ENCODE results near the gene MRPS31.

MRPS31 gene

GRCh38 chr13:40681341-40682146, 89.4 kb downstream of the MRPS31 start:
- no peak for DNase-seq (ENCODE audit: extremely low read depth, insufficient read length)
- Histone ChIP-seq H3K4me3 (replicated peaks; ENCODE audit: low read depth, low read length) (no peak overlapping the region), H3K27me3 (replicated peaks; ENCODE audit: control insufficient read depth, insufficient read depth, low read length) (no peaks in the 10 kb centered on the region), H3K36me3 (ENCODE audit: control insufficient read depth, insufficient read depth, low read length) (no peaks in the 10 kb centered on the region)
- TF ChIP-seq CTCF (IDR thresholded peaks at IDR 0.05; ENCODE audit: insufficient read depth, low read length, poor library complexity, severe bottlenecking): no peak

- no peak for TF ChIP-seq CTCF (IDR thresholded peaks at IDR 0.05; ENCODE audit: insufficient read depth, low read length, poor library complexity, severe bottlenecking)
- Histone ChIP-seq H3K36me3 (ENCODE audit: control insufficient read depth, insufficient read depth, low read length) (no peaks in the 10 kb centered on the region), H3K27me3 (replicated peaks; ENCODE audit: control insufficient read depth, insufficient read depth, low read length) (no peaks in the 10 kb centered on the region), H3K4me3 (replicated peaks; ENCODE audit: low read depth, low read length) (no peak overlapping the region)
- DNase-seq (ENCODE audit: extremely low read depth, insufficient read length): no peak
These were observed 90.2 kb downstream of the MRPS31 start for GRCh38 chr13:40680659-40681323.

- no peak for DNase-seq (ENCODE audit: extremely low read depth, insufficient read length)
- no peak for TF ChIP-seq CTCF (IDR thresholded peaks at IDR 0.05; ENCODE audit: insufficient read depth, low read length, poor library complexity, severe bottlenecking)
- no peak overlapping the region for H3K4me3 ChIP-seq (replicated peaks; ENCODE audit: low read depth, low read length)
- H3K27me3 ChIP-seq (replicated peaks; ENCODE audit: control insufficient read depth, insufficient read depth, low read length): no peaks in the 10 kb centered on the region
- no peaks in the 10 kb centered on the region for H3K36me3 ChIP-seq (ENCODE audit: control insufficient read depth, insufficient read depth, low read length)
These were observed 91.5 kb downstream of the MRPS31 start for GRCh38 chr13:40679480-40679985.
